NCI-H748 treated with DMSO at 0.1 percent for 48 hours (cell line): ENCODE measurements around the gene NUP85.
"Not testable (repeated sequence)": the region's sequence is repeated elsewhere in the genome, so short reads cannot be mapped to it uniquely, and the experiment has no call there.

Experiments
- DNase-seq: peaks from one replicate; lab custom pipeline; 2025; lab: John Stamatoyannopoulos, UW

The NUP85 gene

DNA sequence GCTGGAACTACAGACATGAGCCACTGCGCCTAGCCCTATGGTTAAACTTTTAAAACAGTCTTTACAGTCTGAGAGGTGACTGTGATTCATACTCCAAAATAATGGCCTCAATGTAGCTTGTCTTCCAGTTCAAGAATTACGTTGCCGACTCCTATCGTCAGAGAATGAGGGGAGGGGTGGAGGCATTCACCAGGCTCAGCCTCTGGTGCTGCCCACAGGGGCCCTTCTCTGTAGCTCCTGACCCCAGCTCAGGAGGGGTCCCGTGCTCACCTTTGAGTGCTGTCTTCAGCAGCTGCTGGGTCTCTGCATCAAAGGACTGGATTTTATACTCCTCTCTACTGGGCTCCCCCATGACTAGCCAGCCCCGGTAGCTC is 64.4 kb downstream of the NUP85 start:
- DNase-seq = no peak

DNA sequence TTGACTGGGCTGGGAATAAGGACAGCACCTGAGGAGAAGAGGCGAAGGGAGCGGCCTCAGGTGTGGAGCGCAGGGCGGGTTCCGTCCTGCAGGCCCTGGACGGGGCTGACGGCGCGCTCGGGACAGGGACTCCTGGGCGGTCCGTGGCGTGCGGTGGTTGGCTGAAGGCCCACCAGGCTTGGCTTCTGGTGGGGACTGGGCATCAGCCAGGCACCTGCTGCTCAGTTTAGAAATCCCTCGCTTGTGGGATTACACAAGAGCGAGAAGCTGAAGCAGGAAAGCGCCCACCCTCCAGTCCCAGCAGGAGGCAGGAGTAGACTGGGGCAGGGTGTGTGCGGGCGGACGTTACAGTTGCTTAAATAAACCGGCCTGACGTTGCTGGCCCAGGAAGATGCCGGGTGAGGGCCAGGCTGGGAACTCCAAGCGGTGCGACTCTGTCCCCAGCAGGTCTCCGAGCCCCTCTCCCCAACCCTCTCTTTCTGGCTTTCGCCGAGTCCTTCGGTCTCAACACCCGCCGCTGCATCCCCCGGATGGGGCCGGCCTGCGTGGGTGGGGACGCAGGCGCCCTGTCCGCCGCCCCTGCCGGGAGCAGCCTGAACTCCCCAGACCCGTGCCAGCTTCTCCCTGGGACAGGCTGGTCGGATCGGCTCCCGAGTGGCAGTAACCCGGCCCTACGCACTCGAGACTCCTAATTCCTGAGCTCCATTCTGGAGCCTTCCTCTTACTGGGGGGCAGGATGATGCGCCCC is 64.9 kb downstream of the NUP85 start:
- no peak for DNase-seq

DNA sequence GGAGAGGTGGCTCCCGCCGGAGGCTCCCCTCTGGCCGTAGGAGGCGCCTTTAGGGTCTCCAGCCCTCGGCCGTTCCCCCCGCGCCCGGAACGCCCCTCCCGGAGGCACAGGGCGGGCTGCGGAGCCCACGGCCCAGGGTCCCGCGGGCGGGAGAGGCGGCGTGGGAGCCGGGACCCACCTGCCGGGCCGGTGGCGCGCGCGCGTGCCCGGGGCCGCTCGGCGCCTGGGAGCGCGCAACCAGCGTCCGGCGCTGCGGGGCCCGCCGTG is 65.4 kb downstream of the NUP85 start, which contains the start of gene MIF4GD:
Gene MIF4GD (minus strand): TSS at position 266 of the 267 bp plus-strand sequence. CDS start 1,036 bp downstream, outside the sequence.
- DNase-seq = no peak

DNA sequence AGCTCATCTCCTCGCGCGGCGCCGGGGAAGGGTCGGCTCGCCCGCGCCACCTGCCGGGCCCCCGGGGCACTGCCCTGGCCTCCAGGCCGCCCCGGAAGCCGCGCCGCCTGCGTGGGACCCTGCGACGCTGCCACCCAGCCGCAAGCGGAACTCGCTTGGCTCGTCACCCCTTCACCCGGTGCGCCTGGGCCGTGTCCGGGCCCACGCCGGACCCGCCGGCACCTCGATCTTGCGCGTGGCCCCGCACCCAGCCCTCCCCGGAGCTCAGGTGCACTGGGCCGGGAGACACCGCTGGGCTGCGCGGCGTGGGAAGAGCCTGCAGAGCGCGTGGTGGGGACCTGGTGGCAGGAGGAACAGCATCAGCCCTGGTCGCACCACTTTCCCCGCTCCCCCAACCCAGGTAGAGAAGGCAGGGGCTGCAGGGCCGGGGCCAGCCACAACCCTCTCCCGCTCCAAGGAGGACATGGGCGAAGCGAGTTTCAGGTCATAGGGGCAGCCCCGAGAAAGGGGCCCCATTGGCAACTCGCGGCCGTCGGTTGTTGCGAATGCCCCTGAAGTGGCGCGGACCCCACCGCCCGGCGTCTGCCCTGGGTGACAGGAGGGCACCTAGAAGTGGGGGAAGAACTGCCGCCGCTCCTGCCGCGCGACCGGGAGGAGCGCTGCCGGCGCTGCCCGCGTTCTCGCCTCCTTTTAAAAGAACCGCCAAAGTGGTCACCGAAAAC is 65.9 kb downstream of the NUP85 start:
- DNase-seq = peak; percentile 15

DNA sequence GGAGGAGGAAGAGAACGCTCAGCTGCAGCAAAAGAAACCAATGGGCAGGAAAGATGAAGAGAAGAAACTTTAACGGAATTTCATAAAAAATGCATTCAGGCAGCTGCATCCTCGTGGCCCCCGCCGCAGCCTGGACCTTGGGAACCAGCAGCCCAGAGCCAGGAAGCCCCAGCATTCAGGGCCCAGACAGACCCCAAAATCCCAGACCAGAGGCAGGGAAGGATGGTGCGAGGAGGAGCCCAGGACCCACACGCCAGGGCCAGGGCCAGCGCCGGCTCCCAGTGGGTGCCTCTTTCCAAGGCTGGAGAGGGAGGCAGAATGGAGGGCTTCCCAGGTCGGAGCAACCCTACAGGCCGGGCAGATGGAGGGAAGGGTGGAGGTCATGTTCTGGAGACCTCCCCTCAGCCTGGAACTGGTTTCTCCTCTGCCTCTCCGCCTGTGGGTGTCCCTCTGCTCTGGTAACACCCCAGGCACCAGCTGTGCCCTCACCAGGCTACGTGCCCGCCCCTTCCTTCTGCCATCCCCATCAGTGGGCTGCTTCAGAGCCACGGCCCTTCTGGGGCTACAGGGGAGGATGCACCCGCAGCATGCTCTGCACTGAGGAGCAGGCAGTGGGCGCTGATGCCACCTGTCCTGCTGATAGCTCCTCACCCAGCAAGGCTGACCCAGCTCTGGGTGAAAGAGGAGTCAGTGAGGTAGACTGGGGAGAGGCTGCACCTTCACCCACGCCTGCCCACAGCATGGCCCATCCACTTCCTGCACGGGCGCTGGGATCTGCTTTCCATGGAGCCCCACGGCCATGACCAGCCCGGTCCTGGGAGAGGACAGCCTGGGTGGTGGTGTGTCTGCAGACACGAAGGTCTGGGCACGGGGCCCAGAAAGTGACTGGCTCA is 66.7 kb downstream of the NUP85 start:
- no peak for DNase-seq

DNA sequence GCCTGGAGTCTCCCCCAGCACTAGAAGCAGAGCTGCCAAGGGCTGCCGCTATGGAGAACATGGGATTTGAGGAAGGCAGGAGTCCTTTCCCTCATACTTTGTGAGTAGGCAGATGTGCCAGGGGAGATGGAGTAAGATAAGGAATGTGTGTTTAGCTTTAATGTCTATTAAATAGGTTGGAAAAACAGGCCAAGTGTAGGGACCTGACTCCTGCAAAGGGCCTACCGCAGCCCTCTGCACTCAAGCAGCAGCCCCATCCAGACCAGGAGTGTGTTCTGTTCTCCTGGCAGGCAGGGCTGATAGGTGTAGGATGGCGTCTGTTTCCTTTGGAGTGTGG is 67.3 kb downstream of the NUP85 start:
- no peak for DNase-seq

DNA sequence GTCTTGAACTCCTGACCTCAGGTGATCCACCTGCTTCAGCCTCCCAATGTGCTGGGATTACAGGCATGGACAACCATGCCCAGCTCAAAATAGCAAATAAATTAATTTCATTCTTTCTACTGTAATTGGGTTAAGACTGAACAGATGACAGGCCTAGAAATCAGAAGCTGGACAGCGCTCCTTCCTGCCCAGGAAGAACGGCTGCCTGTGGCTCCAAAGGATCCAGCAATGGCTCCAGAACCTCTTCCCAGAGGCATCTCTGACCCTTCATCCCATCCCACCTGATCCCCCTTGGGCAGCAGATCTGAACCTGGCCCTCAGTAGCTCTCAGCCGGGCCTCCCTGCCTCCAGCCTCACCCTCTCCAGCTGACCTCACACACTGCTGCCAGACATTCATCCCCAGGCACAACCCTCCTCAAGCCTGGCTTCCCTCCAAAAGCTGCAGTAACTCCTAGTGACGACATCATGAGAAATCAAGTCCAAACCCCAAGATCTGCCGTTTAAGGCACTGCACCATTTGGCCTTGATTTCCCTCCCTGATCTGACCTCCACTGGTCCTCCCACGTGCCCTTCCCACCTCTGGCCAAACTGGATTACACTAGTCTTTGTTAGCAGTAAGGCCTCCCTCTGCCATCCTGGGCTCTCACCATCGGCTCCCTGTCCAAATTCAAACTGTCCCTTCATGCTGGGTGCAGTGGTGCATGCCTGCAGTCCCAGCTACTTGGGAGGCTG is 68.7 kb downstream of the NUP85 start:
- no peak for DNase-seq

DNA sequence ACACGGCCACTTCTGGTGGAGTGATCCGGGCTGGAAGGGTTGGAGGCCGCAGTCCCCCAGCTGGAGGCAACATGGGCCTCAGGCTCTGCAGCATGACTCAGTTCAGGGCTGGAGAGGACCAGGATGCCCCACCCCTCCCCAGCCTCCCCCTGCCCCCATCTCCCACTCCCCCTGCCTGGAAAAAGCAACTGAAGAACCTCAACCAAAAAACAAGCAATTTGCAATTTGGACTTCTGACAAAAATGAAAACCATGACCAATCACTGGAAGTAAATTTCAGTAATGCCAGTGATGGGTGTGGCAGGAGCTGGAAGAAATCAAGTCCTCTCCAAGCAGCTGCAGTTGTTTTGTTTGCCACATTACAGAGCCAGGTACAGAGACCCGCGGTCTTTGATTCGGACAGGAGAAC is 72.2 kb downstream of the NUP85 start:
- no peak for DNase-seq

DNA sequence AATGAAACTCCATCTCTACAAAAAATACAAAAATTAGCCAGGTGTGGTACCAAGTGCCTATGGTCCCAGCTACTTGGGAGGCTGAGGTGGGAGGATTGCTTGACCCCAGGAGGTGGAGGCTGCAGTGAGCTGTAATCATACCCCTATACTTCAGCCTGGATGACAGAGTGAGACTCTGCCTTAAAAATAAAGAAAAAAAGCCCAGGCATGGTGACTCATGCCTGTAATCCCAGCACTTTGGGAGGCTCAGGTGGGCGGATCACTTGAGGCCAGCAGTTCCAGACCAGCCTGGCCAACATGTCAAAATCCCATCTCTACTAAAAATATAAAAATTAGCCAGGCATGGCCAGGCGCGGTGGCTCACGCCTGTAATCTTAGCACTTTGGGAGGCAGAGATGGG is 74.7 kb downstream of the NUP85 start:
- DNase-seq = not testable (repeated sequence)

DNA sequence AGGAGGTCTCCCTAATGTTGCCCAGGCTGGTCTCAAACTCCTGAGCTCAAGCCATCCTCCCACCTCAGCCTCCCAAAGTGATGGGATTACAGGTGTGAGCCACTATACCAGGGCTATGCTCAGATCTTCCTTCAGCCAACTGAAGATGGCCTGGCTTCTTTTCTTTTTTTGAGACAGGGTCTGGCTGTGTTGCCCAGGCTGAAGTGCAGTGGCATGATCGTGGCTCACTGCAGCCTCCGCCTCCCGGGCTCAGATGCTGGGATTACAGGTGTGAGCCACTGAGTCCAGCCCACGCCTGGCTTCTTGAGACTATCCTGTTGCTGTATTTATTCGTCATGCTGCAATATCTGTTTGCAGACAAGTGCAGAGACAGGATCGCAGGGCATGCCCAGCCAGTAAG is 79.6 kb downstream of the NUP85 start:
- no peak for DNase-seq
